Right lobe of liver (tissue), 4 donors: ENCODE results near the gene TSC22D4.

Source experiments
- POLR2A ChIP-seq: fragments of 450-650 bp; IDR thresholded peaks from one replicate; pipeline ENCODE4 v1.6.1; 2017; ENCODE audit warnings: antibody characterized with exemption, mild to moderate bottlenecking
- TF ChIP-seq, protein P1 (sequence below), 4 donors: fragments of 200-600 bp in 3 of 4; fragments of 450-650 bp in 1 of 4; IDR thresholded peaks; one replicate each; pipeline versions ENCODE4 v1.5.1 to v1.8.0; 2016 to 2022; ENCODE audit warnings: antibody characterized with exemption in 4 of 4, mild to moderate bottlenecking in 2 of 4
- donor health status: DM: no; HTN: no; CAD: no.
- donor health status: DM: no; HTN: no; CAD: no.
- donor health status: DM: no; HTN: yes; CAD: no.

DNA sequence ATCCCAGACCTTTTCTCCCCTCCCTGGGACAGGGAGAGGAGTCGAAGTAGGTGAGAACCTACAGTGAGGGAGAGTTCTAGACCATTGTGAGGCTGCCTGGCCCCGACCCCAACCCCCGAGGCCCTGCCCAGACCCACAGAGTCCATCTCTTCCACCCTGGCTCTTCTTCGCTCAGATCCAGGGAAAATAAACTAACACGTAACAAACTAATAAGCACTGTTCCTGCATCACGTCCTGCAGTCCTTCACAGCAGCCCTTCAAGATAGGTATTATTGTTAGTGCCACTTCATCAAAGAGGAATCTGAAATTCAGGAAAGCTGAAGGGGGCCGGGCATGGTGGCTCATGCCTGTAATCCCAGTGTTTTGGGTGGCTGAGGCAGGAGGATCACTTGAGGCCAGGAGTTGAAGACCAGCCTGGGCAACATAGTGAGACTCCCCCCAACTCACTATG, 14.8 kb downstream of the TSC22D4 start, which contains the start of gene SPACDR:
- TF ChIP-seq, protein P1, sequence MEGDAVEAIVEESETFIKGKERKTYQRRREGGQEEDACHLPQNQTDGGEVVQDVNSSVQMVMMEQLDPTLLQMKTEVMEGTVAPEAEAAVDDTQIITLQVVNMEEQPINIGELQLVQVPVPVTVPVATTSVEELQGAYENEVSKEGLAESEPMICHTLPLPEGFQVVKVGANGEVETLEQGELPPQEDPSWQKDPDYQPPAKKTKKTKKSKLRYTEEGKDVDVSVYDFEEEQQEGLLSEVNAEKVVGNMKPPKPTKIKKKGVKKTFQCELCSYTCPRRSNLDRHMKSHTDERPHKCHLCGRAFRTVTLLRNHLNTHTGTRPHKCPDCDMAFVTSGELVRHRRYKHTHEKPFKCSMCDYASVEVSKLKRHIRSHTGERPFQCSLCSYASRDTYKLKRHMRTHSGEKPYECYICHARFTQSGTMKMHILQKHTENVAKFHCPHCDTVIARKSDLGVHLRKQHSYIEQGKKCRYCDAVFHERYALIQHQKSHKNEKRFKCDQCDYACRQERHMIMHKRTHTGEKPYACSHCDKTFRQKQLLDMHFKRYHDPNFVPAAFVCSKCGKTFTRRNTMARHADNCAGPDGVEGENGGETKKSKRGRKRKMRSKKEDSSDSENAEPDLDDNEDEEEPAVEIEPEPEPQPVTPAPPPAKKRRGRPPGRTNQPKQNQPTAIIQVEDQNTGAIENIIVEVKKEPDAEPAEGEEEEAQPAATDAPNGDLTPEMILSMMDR (IDR thresholded peaks at IDR 0.05), result no peak
- TF ChIP-seq POLR2A, result no peak
